ENCODE data around the gene UXS1. TPM values are rescaled to one million over a fixed set of nuclear protein-coding genes. Genes with fewer than 3 reads are reported as not detected.
"Not testable (repeated sequence)": the region's sequence is repeated elsewhere in the genome, so short reads cannot be mapped to it uniquely, and the experiment has no call there.

The UXS1 gene
- total and polyA plus RNA-seq, 2 donors (not counting 3 experiments of a cell fraction or from before 2014, with no cell fraction given) = 34.2 to 43.2 TPM

DNA sequence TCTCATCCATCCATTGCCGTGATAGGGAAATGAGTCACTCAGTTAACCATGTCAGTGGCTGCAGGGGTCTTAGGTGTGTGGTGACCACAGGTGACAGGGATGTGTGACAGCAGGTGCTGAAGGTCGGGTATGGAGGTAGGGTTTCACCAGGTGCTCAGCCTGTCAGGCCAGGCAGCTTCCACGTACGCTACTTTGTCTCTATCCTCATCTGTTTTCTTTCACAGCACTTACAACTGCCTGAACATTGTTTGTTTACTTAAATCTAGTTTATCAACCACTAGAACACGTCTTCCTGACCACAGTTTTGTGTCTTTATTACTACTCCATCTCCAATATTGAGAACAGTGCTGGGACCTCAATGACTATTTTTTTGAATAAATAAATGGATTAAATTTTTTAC, 11.4 kb upstream of the UXS1 start:
- H3K4me3 ChIP-seq (replicated peaks in 1 of 3; ENCODE audit: insufficient read depth in 1 of 3, low read depth in 1 of 3, low read length in 3 of 3) = no peak overlapping the region
- H4K20me1 ChIP-seq (replicated peaks; ENCODE audit: control insufficient read depth, extremely low read depth, insufficient read depth, low read length) = no peaks in the 10 kb centered on the region
- peaks cover 3 to 4% of the 10 kb centered on the region in 2 experiments for H3K27me3 ChIP-seq (ENCODE audit: control insufficient read depth in 2 of 2, insufficient read depth in 2 of 2, low read length in 2 of 2)
- no peaks in the 10 kb centered on the region for H3K9me3 ChIP-seq (replicated peaks; ENCODE audit: control insufficient read depth, insufficient read depth, low read length)
- no peak overlapping the region for H3K4me2 ChIP-seq (ENCODE audit: insufficient read depth, low read length)
- POLR2A ChIA-PET = no interaction called here
- no peak overlapping the region for H2AFZ ChIP-seq (ENCODE audit: low read depth, low read length)
- no peak for TF ChIP-seq FOS (IDR thresholded peaks at IDR 0.05; ENCODE audit: borderline replicate concordance, insufficient read depth, low read length)
- no peak for TF ChIP-seq GATA2 (IDR thresholded peaks at IDR 0.05; ENCODE audit: insufficient read depth, insufficient read length, low read depth, low read length)
- TF ChIP-seq MAX (IDR thresholded peaks at IDR 0.05; ENCODE audit: insufficient read depth, insufficient read length) = no peak
- TF ChIP-seq MYC (IDR thresholded peaks at IDR 0.05; ENCODE audit: low read depth, low read length) = no peak
- no peak for TF ChIP-seq POLR2AphosphoS5 (IDR thresholded peaks at IDR 0.05; ENCODE audit: insufficient read depth, low read depth, low read length)
- no peak for TF ChIP-seq EZH2 (IDR thresholded peaks at IDR 0.05; ENCODE audit: borderline replicate concordance, low read depth, low read length, severe bottlenecking)
- intact Hi-C loops (cut with micrococcal nuclease) = no loop called here
- CTCF ChIA-PET = no interaction called here
- BruUV-seq (replicated peaks) = no TSS peak
- dilution Hi-C loops (cut with MboI; ENCODE audit: extremely low pct_ligation_motif_present, low sequenced_read_pairs) = no loop called here
- H3K9me1 ChIP-seq (replicated peaks; ENCODE audit: control insufficient read depth, extremely low read depth, insufficient read depth, low read length) = no peaks in the 10 kb centered on the region
- FAIRE-seq = no peak
- H3K79me2 ChIP-seq (ENCODE audit: control insufficient read depth, insufficient read depth, low read length) = no peaks in the 10 kb centered on the region
- no peaks in the 10 kb centered on the region for H3K4me1 ChIP-seq (ENCODE audit: control insufficient read depth, extremely low read depth, insufficient read depth, low read length)
- no peak overlapping the region for H3K27ac ChIP-seq (ENCODE audit: insufficient read depth, low read depth, low read length)
- no peak overlapping the region for H3K9ac ChIP-seq (replicated peaks; ENCODE audit: extremely low read depth, insufficient read depth, low read length)
- no peaks in the 10 kb centered on the region for H3K36me3 ChIP-seq (ENCODE audit: control insufficient read depth in 2 of 2, extremely low read depth in 1 of 2, insufficient read depth in 2 of 2, low read length in 2 of 2)
- no peak for DNase-seq (ENCODE audit: low read depth, low spot score)

GRCh38 chr2:106204551-106204950, 10.4 kb upstream of the UXS1 start:
- H3K27ac ChIP-seq (ENCODE audit: insufficient read depth, low read depth, low read length); BruUV-seq (replicated peaks); H4K20me1 ChIP-seq (replicated peaks; ENCODE audit: control insufficient read depth, extremely low read depth, insufficient read depth, low read length); intact Hi-C loops (cut with micrococcal nuclease); DNase-seq (ENCODE audit: low read depth, low spot score); dilution Hi-C loops (cut with MboI; ENCODE audit: extremely low pct_ligation_motif_present, low sequenced_read_pairs); H3K9me1 ChIP-seq (replicated peaks; ENCODE audit: control insufficient read depth, extremely low read depth, insufficient read depth, low read length); H3K36me3 ChIP-seq (ENCODE audit: control insufficient read depth in 2 of 2, extremely low read depth in 1 of 2, insufficient read depth in 2 of 2, low read length in 2 of 2); H3K9ac ChIP-seq (replicated peaks; ENCODE audit: extremely low read depth, insufficient read depth, low read length); H3K4me2 ChIP-seq (ENCODE audit: insufficient read depth, low read length); H3K4me3 ChIP-seq (replicated peaks in 1 of 3; ENCODE audit: insufficient read depth in 1 of 3, low read depth in 1 of 3, low read length in 3 of 3); H2AFZ ChIP-seq (ENCODE audit: low read depth, low read length); H3K79me2 ChIP-seq (ENCODE audit: control insufficient read depth, insufficient read depth, low read length); FAIRE-seq; H3K4me1 ChIP-seq (ENCODE audit: control insufficient read depth, extremely low read depth, insufficient read depth, low read length); H3K9me3 ChIP-seq (replicated peaks; ENCODE audit: control insufficient read depth, insufficient read depth, low read length); POLR2A ChIA-PET: not testable (repeated sequence)
- CTCF ChIA-PET = interaction anchor here (1.8 kb wide), 1 partner anchor 11 kb away, joined by 4 read pairs; no protein-coding TSS in a partner anchor
- H3K27me3 ChIP-seq (ENCODE audit: control insufficient read depth in 2 of 2, insufficient read depth in 2 of 2, low read length in 2 of 2) = peaks cover 5 to 12% of the 10 kb centered on the region in 2 experiments
